Measurements from ENCODE around the gene RYR3. TPM values are rescaled to one million over a fixed set of nuclear protein-coding genes. Genes with fewer than 3 reads are reported as not detected.

Gene RYR3
- total RNA-seq, 1 donor from 2014 or later = 7.4 TPM

- no peak for TF ChIP-seq CTCF (IDR thresholded peaks at IDR 0.05; ENCODE audit: partially characterized antibody, unreplicated experiment)
- no peak for DNase-seq
- no peaks in the 10 kb centered on the region for H3K9me3 Mint-ChIP-seq (ENCODE audit: unreplicated experiment)
- H3K27ac Mint-ChIP-seq (ENCODE audit: unreplicated experiment) = peak overlapping the region; percentile 65
- H3K27me3 Mint-ChIP-seq (ENCODE audit: unreplicated experiment) = no peaks in the 10 kb centered on the region
- no peaks in the 10 kb centered on the region for H3K36me3 Mint-ChIP-seq (ENCODE audit: unreplicated experiment)
- H3K4me1 Mint-ChIP-seq (ENCODE audit: low read depth, unreplicated experiment) = peaks cover 26% of the 10 kb centered on the region
- no peak overlapping the region for H3K4me3 Mint-ChIP-seq (ENCODE audit: unreplicated experiment)
These were observed 561.8 kb downstream of the RYR3 start for GRCh38 chr15:33872416-33873106.

- DNase-seq = no peak
- Mint-ChIP-seq H3K9me3 (ENCODE audit: unreplicated experiment) (no peaks in the 10 kb centered on the region), H3K27me3 (ENCODE audit: unreplicated experiment) (no peaks in the 10 kb centered on the region), H3K4me1 (ENCODE audit: low read depth, unreplicated experiment) (peaks cover 26% of the 10 kb centered on the region), H3K4me3 (ENCODE audit: unreplicated experiment) (no peak overlapping the region), H3K27ac (ENCODE audit: unreplicated experiment) (no peak overlapping the region), H3K36me3 (ENCODE audit: unreplicated experiment) (no peaks in the 10 kb centered on the region)
- no peak for TF ChIP-seq CTCF (IDR thresholded peaks at IDR 0.05; ENCODE audit: partially characterized antibody, unreplicated experiment)
These were observed 563.4 kb downstream of the RYR3 start for GRCh38 chr15:33874156-33874555.

GRCh38 chr15:33882921-33883320, 572.2 kb downstream of the RYR3 start:
- Mint-ChIP-seq H3K4me1 (ENCODE audit: low read depth, unreplicated experiment) (no peaks in the 10 kb centered on the region), H3K27me3 (ENCODE audit: unreplicated experiment) (no peaks in the 10 kb centered on the region)
- no peak for DNase-seq

GRCh38 chr15:33888176-33888575, 577.4 kb downstream of the RYR3 start:
- peaks cover 4% of the 10 kb centered on the region for H3K36me3 Mint-ChIP-seq (ENCODE audit: unreplicated experiment)
- H3K9me3 Mint-ChIP-seq (ENCODE audit: unreplicated experiment) = no peaks in the 10 kb centered on the region
- H3K27me3 Mint-ChIP-seq (ENCODE audit: unreplicated experiment) = peaks cover 2% of the 10 kb centered on the region
- H3K4me3 Mint-ChIP-seq (ENCODE audit: unreplicated experiment) = no peak overlapping the region
- peaks cover 8% of the 10 kb centered on the region for H3K4me1 Mint-ChIP-seq (ENCODE audit: low read depth, unreplicated experiment)
- H3K27ac Mint-ChIP-seq (ENCODE audit: unreplicated experiment) = no peak overlapping the region
- no peak for DNase-seq
- TF ChIP-seq CTCF (IDR thresholded peaks at IDR 0.05; ENCODE audit: partially characterized antibody, unreplicated experiment) = no peak

More at GRCh38 chr15:33882921-33883320, 572.2 kb downstream of the RYR3 start:
- Mint-ChIP-seq H3K9me3 (ENCODE audit: unreplicated experiment) (no peaks in the 10 kb centered on the region), H3K4me3 (ENCODE audit: unreplicated experiment) (no peak overlapping the region), H3K27ac (ENCODE audit: unreplicated experiment) (no peak overlapping the region), H3K36me3 (ENCODE audit: unreplicated experiment) (peaks cover 4% of the 10 kb centered on the region)
- no peak for TF ChIP-seq CTCF (IDR thresholded peaks at IDR 0.05; ENCODE audit: partially characterized antibody, unreplicated experiment)

- Mint-ChIP-seq H3K9me3 (ENCODE audit: unreplicated experiment) (no peaks in the 10 kb centered on the region), H3K27me3 (ENCODE audit: unreplicated experiment) (peaks cover 2% of the 10 kb centered on the region), H3K4me1 (ENCODE audit: low read depth, unreplicated experiment) (peaks cover 5% of the 10 kb centered on the region), H3K4me3 (ENCODE audit: unreplicated experiment) (no peak overlapping the region), H3K36me3 (ENCODE audit: unreplicated experiment) (no peaks in the 10 kb centered on the region), H3K27ac (ENCODE audit: unreplicated experiment) (no peak overlapping the region)
- no peak for TF ChIP-seq CTCF (IDR thresholded peaks at IDR 0.05; ENCODE audit: partially characterized antibody, unreplicated experiment)
- no peak for DNase-seq
These were observed 583.4 kb downstream of the RYR3 start for GRCh38 chr15:33894193-33894592.
